LoVo (cell line): ENCODE results near the gene TEX53.

Experiments used
- DNase-seq: peaks from one replicate; pipeline ENCODE4 v3.0.0-alpha.2; 2016; ENCODE audit warnings: low spot score

TEX53 gene

GRCh38 chr9:114657705-114658104 lies at the start of gene TEX53:
Gene TEX53, minus strand, starts transcription at chr9:114657805. Its CDS starts 31 bp downstream, at chr9:114657774.
- DNase-seq, result no peak

GRCh38 chr9:114706711-114707110 lies 49.1 kb upstream of the TEX53 start:
- no peak for DNase-seq

DNA sequence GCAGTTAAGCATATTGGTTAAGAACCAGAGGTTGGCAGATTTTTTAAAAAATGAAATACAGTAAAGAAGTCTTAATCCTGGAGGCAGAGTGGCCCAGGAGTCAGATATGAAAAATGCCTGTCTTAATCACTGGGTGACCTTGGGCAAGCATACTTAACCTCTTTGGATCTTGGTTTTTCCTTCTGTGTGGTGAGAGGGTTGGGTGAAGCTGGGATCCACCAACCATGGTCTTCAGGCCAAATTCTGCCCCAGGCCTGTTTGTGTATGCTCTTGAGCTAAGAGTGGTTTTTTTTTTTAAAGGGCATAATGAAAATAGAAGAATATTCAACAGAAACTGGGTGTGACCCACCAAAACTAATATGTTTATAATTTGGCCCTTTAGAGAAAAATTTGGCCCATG lies 44.4 kb upstream of the TEX53 start:
- no peak for DNase-seq

DNA sequence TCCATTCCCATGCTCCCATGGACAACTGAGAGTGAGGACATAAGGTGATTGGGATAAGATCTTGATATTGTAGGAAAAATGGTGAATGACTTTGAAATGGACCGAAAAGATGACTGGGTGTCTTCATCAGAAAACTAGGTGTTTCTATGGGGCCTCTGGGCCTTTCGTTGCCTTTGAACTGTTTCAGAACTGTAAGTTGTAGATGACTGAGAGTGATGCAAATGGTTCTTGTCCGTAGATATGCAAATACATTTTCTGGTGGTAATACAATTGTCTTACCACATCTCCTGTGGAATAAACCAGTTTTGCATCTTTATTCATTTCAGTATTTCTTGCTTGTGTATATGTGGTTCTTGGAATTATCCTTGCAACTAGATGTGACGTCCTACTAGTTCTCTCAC lies 40.3 kb upstream of the TEX53 start:
- no peak for DNase-seq

DNA sequence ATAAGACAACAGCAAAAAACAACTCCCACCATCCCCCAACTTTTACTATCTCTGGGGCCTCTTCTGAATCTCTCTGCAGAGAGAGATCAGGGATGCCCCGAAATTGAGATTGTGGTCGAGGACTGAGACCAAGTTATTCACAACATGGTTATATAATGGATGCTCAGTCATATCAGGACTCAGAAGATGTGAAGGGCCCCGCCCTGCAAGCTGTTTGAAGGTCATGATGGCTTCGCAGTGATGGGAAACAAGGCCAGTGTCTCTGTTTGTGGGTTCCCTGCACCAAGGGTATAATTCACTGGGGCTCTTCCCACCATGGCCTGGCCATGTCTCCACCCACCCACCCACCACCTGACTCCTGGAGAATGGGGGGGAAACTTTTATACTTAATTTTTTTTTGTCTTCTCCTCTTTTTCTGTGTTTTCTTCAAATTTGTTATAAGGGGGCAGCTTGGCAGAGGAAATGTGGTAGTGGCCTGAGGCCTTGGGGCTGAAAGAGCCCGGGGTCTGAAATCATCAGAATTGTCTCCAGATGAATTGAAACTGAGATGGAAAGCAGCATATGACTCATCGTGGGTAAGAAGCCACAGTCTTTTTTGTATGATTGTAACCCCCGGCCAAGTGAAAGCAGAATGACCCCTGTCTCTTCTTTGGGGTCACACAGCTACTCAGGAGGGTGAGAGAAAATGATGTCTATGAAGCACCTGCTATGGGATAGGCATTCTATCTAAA lies 39.4 kb upstream of the TEX53 start:
- no peak for DNase-seq

DNA sequence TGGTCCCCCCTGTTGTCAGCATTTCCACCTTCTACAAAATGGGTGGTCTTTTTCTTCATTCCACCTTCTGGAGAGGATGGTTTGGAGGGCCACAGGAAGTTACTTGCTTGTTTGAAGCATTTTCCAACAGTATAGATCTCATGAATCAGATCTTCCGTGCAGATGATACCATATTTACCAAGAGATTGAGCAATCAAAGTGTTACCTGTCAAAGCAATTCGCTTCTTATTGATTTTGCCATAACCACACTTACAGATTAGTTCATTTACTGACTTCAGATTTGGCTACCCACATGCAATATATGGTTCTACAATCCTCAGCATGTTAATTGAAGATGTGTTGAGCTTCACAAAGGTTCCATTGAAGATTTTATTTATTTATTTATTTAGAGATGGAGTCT lies 38.3 kb upstream of the TEX53 start:
- no peak for DNase-seq

- DNase-seq, result no peak
Measured at GRCh38 chr9:114694719-114695269, 37.2 kb upstream of the TEX53 start.

DNA sequence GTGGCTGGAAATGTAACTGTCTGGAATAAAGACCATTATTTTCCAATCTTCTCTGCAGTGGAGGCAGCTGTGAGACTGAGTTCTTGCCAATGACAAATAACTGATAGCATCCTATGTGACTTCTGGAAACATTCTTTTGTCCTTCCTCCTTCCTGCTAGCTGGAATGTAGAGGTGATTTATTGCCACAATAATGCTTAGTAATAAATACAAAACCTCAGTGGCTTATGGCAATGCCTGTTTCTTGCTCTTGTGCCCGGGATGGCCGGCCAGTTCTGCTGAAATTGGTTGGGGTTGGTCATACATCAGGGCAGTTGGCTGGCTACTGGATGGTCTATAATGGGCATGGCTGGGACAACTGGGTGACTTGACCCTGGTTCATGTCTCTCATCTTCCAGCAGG lies 36.5 kb upstream of the TEX53 start:
- DNase-seq, result peak; percentile 52

DNA sequence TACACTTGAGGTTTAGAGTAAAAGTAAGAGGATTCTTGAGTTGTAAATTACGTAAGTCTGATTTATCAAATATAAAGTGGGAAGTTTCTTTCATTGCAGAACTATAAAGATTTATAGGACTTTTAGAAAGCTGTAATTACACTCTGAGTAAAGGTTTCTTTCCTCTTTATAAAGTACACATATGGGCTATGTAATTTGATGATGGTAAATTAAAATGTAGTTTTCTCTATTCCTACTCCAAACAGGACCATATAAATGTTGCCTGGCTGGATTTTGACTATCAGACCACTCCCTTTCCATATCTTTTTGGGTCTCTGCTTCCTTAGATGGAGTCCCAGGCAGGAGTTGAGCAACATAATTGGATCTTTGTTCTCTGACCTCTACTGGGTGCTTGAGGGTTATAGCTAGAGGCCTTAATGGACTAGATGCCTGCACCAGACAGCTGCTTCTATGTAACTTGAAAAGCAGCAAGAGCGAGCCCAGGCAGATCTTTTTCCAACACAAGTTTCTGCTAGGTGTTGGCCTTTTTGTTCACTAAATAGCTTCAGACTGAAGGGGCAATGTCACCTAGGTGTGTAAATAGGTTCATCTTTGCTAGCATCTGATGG lies 35.7 kb upstream of the TEX53 start:
- no peak for DNase-seq

- no peak for DNase-seq
Measured at GRCh38 chr9:114691956-114692295, 34.3 kb upstream of the TEX53 start.

- peak; percentile 89 for DNase-seq
Measured at GRCh38 chr9:114691046-114691955, 33.7 kb upstream of the TEX53 start.

DNA sequence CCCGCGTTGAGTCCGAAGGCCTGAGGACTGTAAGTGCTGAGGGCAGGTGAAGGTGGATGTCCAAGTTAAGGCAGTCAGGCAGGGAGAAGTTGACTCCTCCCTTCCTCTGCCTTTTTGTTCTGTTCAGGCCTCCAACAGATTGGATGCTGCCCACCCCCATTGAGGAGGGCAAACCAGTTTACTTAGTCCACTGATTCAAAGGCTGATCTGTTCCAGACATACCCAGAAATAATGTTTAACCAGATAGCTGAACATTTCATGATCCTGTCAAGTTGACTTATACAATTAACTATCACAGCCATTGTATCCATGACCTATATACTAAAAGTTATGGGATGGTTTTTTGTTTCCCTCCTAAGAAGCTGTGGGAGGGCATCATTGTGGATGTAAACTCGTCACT lies 32.7 kb upstream of the TEX53 start:
- no peak for DNase-seq

DNA sequence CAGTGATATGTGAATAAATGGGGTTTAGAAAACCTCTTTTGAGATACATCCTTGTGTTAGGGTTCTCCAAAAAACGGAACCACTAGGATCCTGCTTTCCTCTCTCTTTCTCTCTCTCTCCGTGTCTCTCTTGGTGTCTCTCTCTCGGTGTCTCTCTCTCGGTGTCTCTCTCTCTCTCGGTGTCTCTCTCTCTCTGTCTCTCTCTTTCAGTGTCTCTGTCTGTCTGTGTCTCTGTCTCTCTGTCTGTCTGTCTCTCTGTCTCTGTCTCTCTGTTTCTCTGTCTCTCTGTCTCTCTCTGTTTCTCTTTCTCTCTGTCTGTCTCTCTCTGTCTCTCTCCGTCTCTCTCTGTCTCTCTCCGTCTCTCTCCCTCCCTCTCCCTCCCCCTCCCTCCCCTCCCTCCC lies 32.2 kb upstream of the TEX53 start:
- no peak for DNase-seq

DNA sequence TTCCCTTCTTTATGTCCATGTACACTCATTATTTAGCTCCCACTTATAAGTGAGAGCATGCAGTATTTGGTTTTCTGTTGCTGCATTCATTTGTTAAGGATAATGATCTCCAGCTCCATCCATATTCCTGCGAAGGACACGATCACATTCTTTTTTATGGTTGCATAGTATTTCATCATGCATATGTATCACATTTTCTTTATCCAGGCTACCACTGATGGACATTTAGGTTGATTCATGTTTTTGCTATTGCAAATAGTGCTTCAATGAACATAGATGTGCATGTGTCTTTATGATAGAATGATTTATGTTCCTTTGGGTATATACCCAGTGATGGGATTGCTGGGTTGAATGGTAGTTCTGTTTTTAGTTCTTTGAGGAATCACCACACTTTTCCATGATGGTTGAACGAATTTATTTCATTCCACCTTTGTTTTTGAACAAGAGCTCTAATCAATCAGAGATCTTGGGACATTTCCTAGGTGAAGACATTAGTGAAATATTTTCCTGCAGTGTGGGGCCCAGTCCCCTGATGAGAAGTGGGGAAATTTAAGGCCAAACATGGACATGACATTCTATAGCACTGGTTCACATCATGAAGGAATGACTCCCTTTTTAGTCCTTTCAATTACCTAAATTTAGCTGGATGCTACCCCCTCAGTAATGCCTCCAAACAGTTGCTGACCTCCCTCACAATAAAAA lies 31.5 kb upstream of the TEX53 start:
- DNase-seq, result no peak

GRCh38 chr9:114688379-114688778 lies 30.8 kb upstream of the TEX53 start:
- no peak for DNase-seq

- DNase-seq, result no peak
Measured at GRCh38 chr9:114687034-114687433, 29.4 kb upstream of the TEX53 start.

DNA sequence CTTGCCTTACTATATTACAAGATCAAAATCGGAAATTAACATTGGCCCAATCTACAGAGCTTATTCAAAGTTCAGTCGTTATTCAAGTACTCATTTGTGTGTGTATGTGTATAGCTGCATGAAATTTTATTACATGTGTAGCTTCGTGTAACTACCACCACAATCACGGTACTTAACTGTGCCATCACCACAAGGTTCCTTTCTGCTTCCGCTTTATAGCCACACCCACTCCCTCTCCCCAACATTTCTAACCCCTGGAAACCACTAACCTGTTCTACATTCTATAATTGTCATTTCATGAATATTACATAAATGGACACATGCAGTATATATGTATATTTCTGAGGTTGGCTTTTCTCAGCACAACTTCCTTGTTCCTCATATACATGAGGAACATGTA lies 28.3 kb upstream of the TEX53 start:
- no peak for DNase-seq

GRCh38 chr9:114684036-114684435 lies 26.4 kb upstream of the TEX53 start:
- DNase-seq, result no peak

DNA sequence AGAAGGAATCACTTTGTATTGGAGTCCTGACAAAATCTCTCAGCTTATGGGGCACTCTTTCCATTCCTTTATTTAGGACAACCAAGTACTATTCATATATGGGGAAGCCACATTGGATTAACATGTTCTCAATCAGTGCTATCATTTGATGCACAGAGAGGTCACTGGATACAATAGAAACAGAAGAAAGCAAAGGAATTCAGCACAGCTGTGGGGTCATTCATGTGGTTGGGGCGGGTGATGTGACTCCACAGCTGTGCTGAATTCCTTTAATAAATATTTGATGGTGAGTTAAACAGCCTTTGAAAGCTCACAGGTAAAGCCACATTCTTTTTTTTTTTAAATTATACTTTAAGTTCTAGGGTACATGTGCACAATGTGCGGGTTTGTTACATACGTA lies 25.2 kb upstream of the TEX53 start:
- no peak for DNase-seq

DNA sequence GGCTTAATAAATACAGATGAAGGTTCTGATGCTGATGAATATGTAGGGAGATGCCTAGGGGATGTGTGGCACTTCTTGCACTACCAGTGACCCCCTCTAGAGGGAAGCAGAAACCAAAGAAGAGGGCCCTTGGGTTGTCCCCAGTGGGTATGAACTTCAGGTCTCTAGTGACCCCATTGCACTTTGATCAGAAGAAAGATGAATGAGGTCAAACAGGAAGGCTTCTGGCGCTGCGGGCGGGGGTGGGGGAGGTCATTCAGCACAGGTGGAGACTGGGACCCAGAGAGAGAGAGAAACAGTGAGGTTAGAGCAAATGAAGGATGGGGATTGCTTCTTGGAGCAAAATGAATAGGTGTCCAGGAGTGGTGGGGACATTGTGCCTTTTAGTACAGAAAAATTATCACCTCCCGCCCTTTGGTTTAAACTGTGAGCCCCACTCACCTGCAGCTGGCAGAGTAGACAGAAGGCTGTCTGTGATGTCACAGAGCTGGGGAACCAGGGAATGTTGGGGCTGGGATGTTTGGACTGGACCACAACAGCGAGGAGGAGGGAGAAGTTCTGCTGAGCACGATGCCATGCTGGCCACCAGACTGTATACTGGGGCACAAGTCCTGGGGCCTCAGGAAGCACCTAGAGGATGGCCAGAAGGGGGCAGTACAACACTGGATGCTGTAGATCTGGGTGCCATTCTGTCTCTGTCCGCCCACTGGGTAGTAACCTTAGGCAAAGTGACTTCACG lies 24.2 kb upstream of the TEX53 start, which contains the start of gene TEX48:
TSS of gene TEX48 (minus strand) at position 599 of the 739 bp plus-strand sequence. CDS start 10,469 bp downstream, outside the sequence.
- DNase-seq, result peak; percentile 67
